PFSK-1 (cell line): ENCODE measurements around the gene SLCO1A2.

Experiments
- POLR2AphosphoS5 ChIP-seq: IDR thresholded peaks from 2 replicates; pipeline ENCODE4 v1.6.1; 2012; ENCODE audit warnings: low read depth, mild to moderate bottlenecking, control low read depth, low read length, moderate library complexity
- REST ChIP-seq, 2 experiments: IDR thresholded peaks; 2 replicates each; pipeline versions ENCODE4 v1.6.1 to v1.8.0; 2011 to 2012; ENCODE audit warnings: low read depth in 2 of 2, low read length in 2 of 2, control low read depth in 1 of 2, inconsistent platforms in 1 of 2, mild to moderate bottlenecking in 1 of 2, moderate library complexity in 1 of 2; ENCODE audit not compliant: insufficient read depth in 1 of 2
- SIN3A ChIP-seq: IDR thresholded peaks from 2 replicates; pipeline ENCODE4 v1.6.1; 2012; ENCODE audit warnings: mild to moderate bottlenecking, low read length, moderate library complexity, borderline replicate concordance; ENCODE audit not compliant: insufficient read depth
- TAF1 ChIP-seq: IDR thresholded peaks from 2 replicates; pipeline ENCODE4 v1.6.1; 2012; ENCODE audit warnings: low read length, control low read depth, borderline replicate concordance; ENCODE audit not compliant: insufficient read depth

DNA sequence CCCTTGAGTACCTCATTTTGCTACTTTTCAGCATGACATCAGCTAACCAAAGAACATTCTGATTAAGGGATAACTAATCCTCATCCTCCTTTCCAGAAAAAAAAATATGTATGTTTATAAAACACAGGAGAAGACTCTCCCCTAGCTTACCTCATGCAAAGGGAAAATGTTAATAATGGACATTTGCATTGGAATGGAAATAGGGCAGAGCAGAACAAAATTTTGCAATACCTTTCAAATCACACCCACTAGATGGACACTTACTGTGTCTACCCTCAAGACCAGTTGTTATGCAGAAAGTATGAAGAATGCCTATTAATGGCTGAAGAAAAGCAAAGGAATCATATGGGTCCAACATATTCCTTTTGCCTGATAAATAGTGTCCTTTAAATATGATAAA is 8.9 kb upstream of the SLCO1A2 start:
- TF ChIP-seq TAF1, result no peak
- TF ChIP-seq POLR2AphosphoS5, result no peak
- TF ChIP-seq REST (IDR thresholded peaks at IDR 0.05; ENCODE audit: insufficient read depth in 1 of 2, low read depth in 2 of 2, low read length in 2 of 2), result no peak
- TF ChIP-seq SIN3A, result no peak
